GM21717 (cell line): ENCODE data around the gene ASCC1.
"Not testable (repeated sequence)": the region's sequence is repeated elsewhere in the genome, so short reads cannot be mapped to it uniquely, and the experiment has no call there.

Experiments
- ATAC-seq: cut with Tn5 transposase; IDR thresholded peaks from one replicate; pipeline ENCODE4 v1.9.1; 2021; ENCODE audit warnings: mild to moderate bottlenecking, moderate library complexity; ENCODE audit not compliant: unreplicated experiment

The ASCC1 gene

GRCh38 chr10:72133517-72133916 is 82.6 kb downstream of the ASCC1 start:
- ATAC-seq = peak; percentile 72

- ATAC-seq = peak; percentile 4
Observed at GRCh38 chr10:72132854-72133253, 83.2 kb downstream of the ASCC1 start.

- no peak for ATAC-seq
Observed at GRCh38 chr10:72127571-72127970, 88.5 kb downstream of the ASCC1 start.

GRCh38 chr10:72126872-72127232 is 89.2 kb downstream of the ASCC1 start:
- no peak for ATAC-seq

DNA sequence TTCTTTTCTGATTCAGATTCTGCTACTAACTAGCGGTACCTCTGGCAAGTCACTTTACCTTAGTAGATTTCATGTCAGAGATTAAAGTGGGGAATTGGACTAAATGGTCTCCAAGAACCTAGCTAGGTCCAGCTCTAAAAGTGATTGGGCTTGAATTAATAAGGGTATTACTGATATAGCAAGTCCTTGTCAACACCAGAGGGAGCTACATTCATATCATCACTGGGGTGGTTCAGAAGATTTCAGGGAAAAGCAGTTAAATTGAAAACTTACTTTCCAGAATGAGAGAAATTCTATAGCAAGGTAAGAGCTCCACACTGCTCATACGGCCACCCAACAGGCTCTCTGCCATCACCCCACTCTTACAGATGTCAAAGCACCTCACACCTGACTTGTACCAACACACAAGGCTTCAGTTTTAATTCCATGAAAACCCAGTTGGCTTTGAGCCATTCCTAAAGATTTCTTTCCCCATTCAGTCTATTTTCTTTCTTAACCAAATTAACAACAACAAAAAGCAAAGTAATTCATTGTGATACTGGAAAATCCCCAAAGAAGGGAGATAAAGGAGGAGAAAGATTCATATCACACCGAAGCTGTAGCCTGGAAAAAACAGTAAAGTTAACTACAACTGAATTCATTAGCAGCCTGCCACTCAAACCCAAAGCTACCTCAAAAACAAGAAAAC is 89.7 kb downstream of the ASCC1 start:
- no peak for ATAC-seq

- ATAC-seq = no peak
Observed at GRCh38 chr10:72124989-72125388, 91.1 kb downstream of the ASCC1 start.

- ATAC-seq = no peak
Observed at GRCh38 chr10:72124381-72124780, 91.7 kb downstream of the ASCC1 start.

DNA sequence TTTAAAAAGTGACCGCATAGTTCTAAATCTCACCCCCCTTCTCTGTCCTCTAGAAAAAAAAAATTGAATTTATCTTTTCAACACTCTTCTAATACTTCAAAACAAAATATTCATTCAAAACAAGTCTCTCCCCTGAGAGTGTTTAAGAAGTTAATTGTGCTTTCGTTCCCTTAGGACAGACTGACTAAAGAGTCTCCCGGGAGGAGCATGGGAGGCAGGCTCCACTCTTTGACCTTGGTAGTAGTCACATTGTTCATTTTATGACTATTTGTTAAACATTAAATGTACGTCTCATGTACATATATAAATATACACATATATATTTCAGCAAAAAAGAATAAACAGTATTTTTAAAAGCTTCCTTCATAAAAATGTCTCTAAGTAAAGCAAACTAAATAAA is 92.5 kb downstream of the ASCC1 start:
- no peak for ATAC-seq

- ATAC-seq = no peak
Observed at GRCh38 chr10:72122221-72122620, 93.9 kb downstream of the ASCC1 start.

GRCh38 chr10:72121389-72121788 is 94.7 kb downstream of the ASCC1 start:
- ATAC-seq = no peak

DNA sequence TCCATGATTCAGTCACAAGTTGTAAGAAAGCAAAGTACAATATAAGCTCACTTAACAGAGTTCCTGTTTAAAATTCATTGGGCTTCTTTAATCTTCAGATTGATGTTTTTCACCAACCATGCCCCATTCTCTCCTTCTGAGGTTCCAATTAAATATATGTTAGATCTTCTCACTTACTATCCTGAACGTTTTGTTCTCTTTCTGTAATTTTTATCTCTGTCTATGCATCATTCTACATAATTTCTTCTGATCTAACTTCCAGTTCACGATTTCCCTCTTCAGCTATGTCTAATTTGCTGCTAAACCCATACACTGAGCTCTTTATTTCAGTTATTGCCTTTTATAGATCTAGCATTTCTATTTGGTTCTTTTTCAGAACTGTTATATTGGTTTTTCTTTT is 99.7 kb downstream of the ASCC1 start:
- ATAC-seq = no peak

DNA sequence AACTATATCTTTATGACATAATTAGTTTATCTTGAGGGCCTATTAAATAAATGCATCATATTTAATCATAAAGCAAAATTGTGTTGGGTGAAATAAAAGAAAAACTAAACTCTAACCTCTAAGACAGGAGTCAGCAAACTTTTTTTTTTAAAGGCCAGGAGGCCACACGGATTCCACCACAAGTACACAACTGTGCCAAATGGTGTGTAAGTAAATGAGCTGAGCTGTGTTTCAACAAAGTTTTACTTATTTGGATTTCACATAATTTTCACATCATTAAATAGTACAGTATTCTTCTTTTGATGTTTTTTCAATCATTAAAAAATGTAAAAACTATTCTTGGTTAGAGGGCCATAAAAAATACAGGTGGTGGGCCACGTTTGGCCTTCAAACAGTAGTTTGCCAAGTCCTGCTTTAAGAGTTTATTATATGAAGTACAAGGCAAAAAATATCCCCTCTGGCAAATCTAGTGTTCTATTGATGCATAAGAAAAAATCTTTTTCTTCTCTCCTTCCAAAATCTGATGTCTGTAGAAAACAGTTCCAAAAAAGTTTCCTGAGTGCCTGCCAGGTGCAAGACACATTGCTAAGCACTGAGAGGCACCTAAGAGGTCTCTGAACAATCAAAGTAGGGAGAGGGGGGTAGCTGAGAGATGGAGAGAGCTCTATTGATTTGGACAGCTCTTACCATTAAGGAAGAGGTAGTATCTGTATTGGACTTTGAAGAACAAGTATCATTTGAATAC is 101.2 kb downstream of the ASCC1 start:
- ATAC-seq = no peak

GRCh38 chr10:72110673-72111401 is 105.2 kb downstream of the ASCC1 start:
- no peak for ATAC-seq

- no peak for ATAC-seq
Observed at GRCh38 chr10:72109636-72110157, 106.4 kb downstream of the ASCC1 start.

- no peak for ATAC-seq
Observed at GRCh38 chr10:72108830-72109635, 107.0 kb downstream of the ASCC1 start.

DNA sequence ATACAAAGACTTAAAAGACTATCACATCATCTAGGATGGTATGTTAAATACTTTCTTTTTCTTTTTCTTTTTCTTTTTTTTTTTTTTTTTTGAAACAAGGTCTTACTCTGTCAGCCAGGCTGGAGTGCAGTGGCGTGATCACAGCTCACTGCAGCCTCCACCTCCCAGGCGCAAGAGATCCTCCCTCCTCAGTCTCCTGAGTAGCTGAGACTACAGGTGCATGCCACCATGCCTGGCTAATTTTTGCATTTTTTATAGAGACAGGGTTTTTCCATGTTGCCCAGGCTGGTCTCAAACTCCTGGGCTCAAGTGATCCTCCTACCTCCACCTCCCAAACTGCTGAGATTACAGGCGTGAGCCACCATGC is 108.1 kb downstream of the ASCC1 start:
- not testable (repeated sequence) for ATAC-seq

- no peak for ATAC-seq
Observed at GRCh38 chr10:72107325-72108003, 108.6 kb downstream of the ASCC1 start.

- ATAC-seq = no peak
Observed at GRCh38 chr10:72106896-72107295, 109.2 kb downstream of the ASCC1 start.

DNA sequence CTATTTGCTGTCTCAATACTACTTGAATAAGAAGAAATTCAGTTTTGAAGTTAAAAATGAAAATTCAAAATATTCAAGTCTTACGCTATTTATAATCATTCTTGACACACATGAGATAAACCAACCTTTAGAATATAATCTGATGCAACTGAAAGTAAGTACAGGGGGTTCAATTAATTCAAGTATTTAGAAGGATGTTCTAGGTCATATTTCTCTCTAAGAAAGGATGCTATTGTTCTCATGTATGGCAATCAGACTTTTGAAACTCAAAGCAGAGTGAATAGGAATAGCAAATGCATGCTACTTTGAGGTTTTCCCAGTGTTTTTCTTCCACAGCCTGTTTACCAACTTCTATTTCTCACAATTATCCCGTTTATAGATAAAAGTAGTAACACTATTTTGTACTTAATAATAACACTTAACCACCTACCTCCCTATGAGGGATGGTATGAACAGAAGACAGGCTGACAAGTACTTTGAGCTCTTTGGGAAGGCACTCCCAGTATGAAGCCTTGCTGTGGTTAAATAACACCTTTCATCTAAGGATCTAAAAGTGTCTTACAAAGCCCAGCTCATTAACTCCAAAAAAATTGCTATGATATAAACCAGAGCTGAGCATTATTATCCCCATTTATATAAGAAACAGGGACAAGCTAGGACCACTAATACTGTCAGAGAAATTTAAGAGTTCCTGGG is 109.8 kb downstream of the ASCC1 start:
- no peak for ATAC-seq

GRCh38 chr10:72105710-72106109 is 110.4 kb downstream of the ASCC1 start:
- ATAC-seq = no peak
